Neuron (in vitro differentiated cells): ENCODE data around the gene RNASE11.
"Not testable (repeated sequence)": the region's sequence is repeated elsewhere in the genome, so short reads cannot be mapped to it uniquely, and the experiment has no call there.

Experiments
- H2AFZ ChIP-seq: one replicate; pipeline ENCODE4 v1.6.1; 2013; ENCODE audit warnings: low read depth, mild to moderate bottlenecking, inconsistent platforms, low read length, moderate library complexity
- H3K27me3 ChIP-seq: one replicate; pipeline ENCODE4 v1.6.1; 2013; ENCODE audit warnings: low read length; ENCODE audit not compliant: insufficient read depth
- H3K36me3 ChIP-seq: one replicate; pipeline ENCODE4 v1.6.1; 2013; ENCODE audit warnings: low read length; ENCODE audit not compliant: insufficient read depth
- H3K4me1 ChIP-seq: one replicate; pipeline ENCODE4 v1.6.1; 2013; ENCODE audit warnings: low read length; ENCODE audit not compliant: insufficient read depth
- H3K4me3 ChIP-seq: 2 replicates; pipeline ENCODE4 v1.5.1; 2013; ENCODE audit warnings: mild to moderate bottlenecking, low read length, moderate library complexity
- H3K9me3 ChIP-seq: one replicate; pipeline ENCODE4 v1.6.1; 2013; ENCODE audit warnings: low read length

RNASE11 gene

GRCh38 chr14:20583908-20584307, 3.9 kb downstream of the RNASE11 start:
- no peak overlapping the region for H2AFZ ChIP-seq
- H3K4me3 ChIP-seq, result no peak overlapping the region
- H3K9me3 ChIP-seq, result no peaks in the 10 kb centered on the region
- no peaks in the 10 kb centered on the region for H3K36me3 ChIP-seq
- H3K4me1 ChIP-seq, result no peaks in the 10 kb centered on the region
- peaks cover 2% of the 10 kb centered on the region for H3K27me3 ChIP-seq

- Histone ChIP-seq H3K4me1 (no peaks in the 10 kb centered on the region), H3K4me3 (no peak overlapping the region), H3K36me3 (no peaks in the 10 kb centered on the region), H3K27me3 (peaks cover 2% of the 10 kb centered on the region), H3K9me3 (no peaks in the 10 kb centered on the region), H2AFZ (no peak overlapping the region)
These were observed 4.7 kb downstream of the RNASE11 start for GRCh38 chr14:20583142-20583541.

- H3K4me3 ChIP-seq, result no peak overlapping the region
- H3K4me1 ChIP-seq, result no peaks in the 10 kb centered on the region
- H2AFZ ChIP-seq, result no peak overlapping the region
- H3K36me3 ChIP-seq, result no peaks in the 10 kb centered on the region
- H3K9me3 ChIP-seq, result no peaks in the 10 kb centered on the region
- H3K27me3 ChIP-seq, result no peaks in the 10 kb centered on the region
These were observed 7.6 kb downstream of the RNASE11 start for GRCh38 chr14:20580242-20580641.

GRCh38 chr14:20578784-20579502, 8.9 kb downstream of the RNASE11 start:
- Histone ChIP-seq H3K36me3 (no peaks in the 10 kb centered on the region), H3K4me3 (no peak overlapping the region), H2AFZ (no peak overlapping the region), H3K27me3 (no peaks in the 10 kb centered on the region), H3K4me1 (no peaks in the 10 kb centered on the region), H3K9me3 (no peaks in the 10 kb centered on the region)

- H3K36me3 ChIP-seq, result no peaks in the 10 kb centered on the region
- no peaks in the 10 kb centered on the region for H3K9me3 ChIP-seq
- no peaks in the 10 kb centered on the region for H3K27me3 ChIP-seq
- no peaks in the 10 kb centered on the region for H3K4me1 ChIP-seq
- no peak overlapping the region for H2AFZ ChIP-seq
- H3K4me3 ChIP-seq, result no peak overlapping the region
These were observed 9.5 kb downstream of the RNASE11 start for GRCh38 chr14:20578325-20578724.

GRCh38 chr14:20572382-20572990, 15.3 kb downstream of the RNASE11 start:
- H3K9me3 ChIP-seq, H3K4me1 ChIP-seq, H3K27me3 ChIP-seq, H3K4me3 ChIP-seq, H2AFZ ChIP-seq, H3K36me3 ChIP-seq: not testable (repeated sequence)

GRCh38 chr14:20570720-20571119, 17.1 kb downstream of the RNASE11 start:
- H2AFZ ChIP-seq, H3K27me3 ChIP-seq, H3K4me1 ChIP-seq, H3K36me3 ChIP-seq, H3K4me3 ChIP-seq, H3K9me3 ChIP-seq: not testable (repeated sequence)

GRCh38 chr14:20569865-20570264, 17.9 kb downstream of the RNASE11 start:
- not testable (repeated sequence) for H2AFZ ChIP-seq, H3K36me3 ChIP-seq, H3K9me3 ChIP-seq, H3K4me3 ChIP-seq, H3K4me1 ChIP-seq, H3K27me3 ChIP-seq

GRCh38 chr14:20569066-20569465, 18.7 kb downstream of the RNASE11 start:
- no peaks in the 10 kb centered on the region for H3K9me3 ChIP-seq
- no peak overlapping the region for H3K4me3 ChIP-seq
- no peaks in the 10 kb centered on the region for H3K36me3 ChIP-seq
- no peaks in the 10 kb centered on the region for H3K4me1 ChIP-seq
- no peak overlapping the region for H2AFZ ChIP-seq
- no peaks in the 10 kb centered on the region for H3K27me3 ChIP-seq

- no peak overlapping the region for H2AFZ ChIP-seq
- H3K9me3 ChIP-seq, result no peaks in the 10 kb centered on the region
- H3K4me3 ChIP-seq, result no peak overlapping the region
- H3K4me1 ChIP-seq, result no peaks in the 10 kb centered on the region
- H3K36me3 ChIP-seq, result no peaks in the 10 kb centered on the region
- H3K27me3 ChIP-seq, result no peaks in the 10 kb centered on the region
These were observed 19.4 kb downstream of the RNASE11 start for GRCh38 chr14:20568393-20568792.

GRCh38 chr14:20567199-20567598, 20.6 kb downstream of the RNASE11 start:
- H3K9me3 ChIP-seq, H3K27me3 ChIP-seq, H3K4me1 ChIP-seq, H3K36me3 ChIP-seq, H2AFZ ChIP-seq, H3K4me3 ChIP-seq: not testable (repeated sequence)

GRCh38 chr14:20564501-20564997, 23.3 kb downstream of the RNASE11 start:
- Histone ChIP-seq H3K4me1 (no peaks in the 10 kb centered on the region), H3K4me3 (no peak overlapping the region), H3K36me3 (no peaks in the 10 kb centered on the region)

GRCh38 chr14:20563971-20564370, 23.8 kb downstream of the RNASE11 start:
- no peaks in the 10 kb centered on the region for H3K36me3 ChIP-seq
- H3K9me3 ChIP-seq, result no peaks in the 10 kb centered on the region
- no peak overlapping the region for H2AFZ ChIP-seq
- no peak overlapping the region for H3K4me3 ChIP-seq
- no peaks in the 10 kb centered on the region for H3K4me1 ChIP-seq
- H3K27me3 ChIP-seq, result no peaks in the 10 kb centered on the region

More at GRCh38 chr14:20564501-20564997, 23.3 kb downstream of the RNASE11 start:
- Histone ChIP-seq H3K9me3 (no peaks in the 10 kb centered on the region), H3K27me3 (no peaks in the 10 kb centered on the region), H2AFZ (no peak overlapping the region)

GRCh38 chr14:20560961-20561360, 26.8 kb downstream of the RNASE11 start, which contains the start of gene RNASE9:
Gene RNASE9, minus strand, starts transcription at chr14:20561047.
- Histone ChIP-seq H3K9me3 (no peaks in the 10 kb centered on the region), H3K4me1 (no peaks in the 10 kb centered on the region), H3K4me3 (no peak within 1 kb of the TSS), H3K27me3 (peaks cover 2% of the 10 kb centered on the region), H2AFZ (no peak within 1 kb of the TSS), H3K36me3 (no peaks in the 10 kb centered on the region)
